Measurements from ENCODE around the gene PCSK9.
"Not testable (repeated sequence)": the region's sequence is repeated elsewhere in the genome, so short reads cannot be mapped to it uniquely, and the experiment has no call there.

PCSK9 gene

GRCh38 chr1:55079651-55080050 lies 40.3 kb downstream of the PCSK9 start:
- DNase-seq (ENCODE audit: low read depth, low spot score) = no peak

- DNase-seq (ENCODE audit: low read depth, low spot score) = no peak
These were observed 42.0 kb downstream of the PCSK9 start for GRCh38 chr1:55081188-55081904.

GRCh38 chr1:55081905-55082296 lies 42.6 kb downstream of the PCSK9 start:
- DNase-seq (ENCODE audit: low read depth, low spot score) = no peak

- no peak for DNase-seq (ENCODE audit: low read depth, low spot score)
These were observed 44.9 kb downstream of the PCSK9 start for GRCh38 chr1:55084257-55084656.

GRCh38 chr1:55087439-55087838 lies 48.1 kb downstream of the PCSK9 start:
- DNase-seq (ENCODE audit: low read depth, low spot score) = no peak

GRCh38 chr1:55088413-55088812 lies 49.1 kb downstream of the PCSK9 start:
- no peak for DNase-seq (ENCODE audit: low read depth, low spot score)

GRCh38 chr1:55089683-55090082 lies 50.3 kb downstream of the PCSK9 start:
- DNase-seq (ENCODE audit: low read depth, low spot score) = no peak

GRCh38 chr1:55092475-55092874 lies 53.1 kb downstream of the PCSK9 start:
- no peak for DNase-seq (ENCODE audit: low read depth, low spot score)

GRCh38 chr1:55095095-55095494 lies 55.7 kb downstream of the PCSK9 start:
- no peak for DNase-seq (ENCODE audit: low read depth, low spot score)

- no peak for DNase-seq (ENCODE audit: low read depth, low spot score)
These were observed 64.5 kb downstream of the PCSK9 start for GRCh38 chr1:55103891-55104290.

GRCh38 chr1:55107101-55107500 lies 67.8 kb downstream of the PCSK9 start:
- DNase-seq (ENCODE audit: low read depth, low spot score) = no peak

- DNase-seq (ENCODE audit: low read depth, low spot score) = not testable (repeated sequence)
These were observed 69.7 kb downstream of the PCSK9 start for GRCh38 chr1:55109005-55109404.

Data from ELF-1 (cell line).